NB4 (cell line): Measurements from ENCODE around the gene CNTN6.

Source experiments
- DNase-seq: peaks from one replicate; pipeline ENCODE4 v3.0.0; 2010; ENCODE audit warnings: low read depth
- H3K4me3 ChIP-seq: one replicate; pipeline ENCODE4 v1.5.1; 2011; ENCODE audit warnings: mild to moderate bottlenecking, low read depth, low read length, moderate library complexity
- CTCF ChIP-seq: IDR thresholded peaks from one replicate; pipeline ENCODE4 v1.5.1; 2012; ENCODE audit warnings: low read depth, low read length
- MAX ChIP-seq: IDR thresholded peaks from 2 replicates; pipeline ENCODE4 v1.6.1; 2011; ENCODE audit warnings: low read depth, low read length
- MYC ChIP-seq: IDR thresholded peaks from 2 replicates; pipeline ENCODE4 v1.6.1; 2011; ENCODE audit warnings: low read depth, low read length
- POLR2A ChIP-seq: IDR thresholded peaks from 2 replicates; pipeline ENCODE4 v1.6.1; 2011; ENCODE audit warnings: mild to moderate bottlenecking; ENCODE audit not compliant: insufficient read length; ENCODE audit errors: extremely low read depth

Gene CNTN6

GRCh38 chr3:1091286-1091685 is 1.5 kb upstream of the CNTN6 start:
- no peak overlapping the region for H3K4me3 ChIP-seq
- no peak for DNase-seq
- TF ChIP-seq MAX = no peak
- no peak for TF ChIP-seq MYC
- TF ChIP-seq POLR2A = no peak
- TF ChIP-seq CTCF = no peak

GRCh38 chr3:1092061-1092460 is 763 bp upstream of the CNTN6 start:
- DNase-seq = no peak
- TF ChIP-seq MAX (no peak), CTCF (no peak), POLR2A (no peak), MYC (no peak)
- no peak overlapping the region for H3K4me3 ChIP-seq

GRCh38 chr3:1093217-1093616 is 393 bp downstream of the CNTN6 start:
- no peak for DNase-seq
- H3K4me3 ChIP-seq = no peak overlapping the region

GRCh38 chr3:1103525-1103924 is 10.7 kb downstream of the CNTN6 start:
- DNase-seq = no peak
- TF ChIP-seq MAX = no peak
- no peak for TF ChIP-seq MYC
- TF ChIP-seq CTCF = no peak
- no peak for TF ChIP-seq POLR2A
- no peak overlapping the region for H3K4me3 ChIP-seq

More at GRCh38 chr3:1093217-1093616, 393 bp downstream of the CNTN6 start:
- TF ChIP-seq MYC = no peak
- no peak for TF ChIP-seq MAX
- TF ChIP-seq POLR2A = no peak
- TF ChIP-seq CTCF = no peak

GRCh38 chr3:1117843-1118473 is 25.1 kb downstream of the CNTN6 start:
- H3K4me3 ChIP-seq = no peak overlapping the region
- DNase-seq = no peak
- no peak for TF ChIP-seq CTCF

GRCh38 chr3:1131166-1131565 is 38.3 kb downstream of the CNTN6 start:
- DNase-seq = no peak
- H3K4me3 ChIP-seq = no peak overlapping the region
- TF ChIP-seq POLR2A (no peak), CTCF (no peak), MAX (no peak)
